Stimulated activated naive CD8-positive, alpha-beta T cell treated with anti-CD3 and anti-CD28 coated beads, Interleukin-15, Interleukin-2, amounts not matched to agents 100 ng/mL and 50 ng/mL, for 24 hours (primary cell): ENCODE results near the gene CLCA4.

ENCODE experiments used
- H3K27ac Mint-ChIP-seq: one replicate; pipeline ENCODE4 v1.8.0; 2021; ENCODE audit warnings: mild to moderate bottlenecking, mixed read lengths
- H3K27me3 Mint-ChIP-seq: one replicate; pipeline ENCODE4 v1.8.0; 2021; ENCODE audit warnings: mixed read lengths
- H3K36me3 Mint-ChIP-seq: one replicate; pipeline ENCODE4 v1.8.0; 2021; ENCODE audit warnings: low read depth, mixed read lengths
- H3K4me1 Mint-ChIP-seq: one replicate; pipeline ENCODE4 v1.8.0; 2021; ENCODE audit warnings: low read depth, mixed read lengths
- H3K4me3 Mint-ChIP-seq: one replicate; pipeline ENCODE4 v1.8.0; 2021; ENCODE audit warnings: mild to moderate bottlenecking, mixed read lengths
- H3K9me3 Mint-ChIP-seq: one replicate; pipeline ENCODE4 v1.8.0; 2021; ENCODE audit warnings: mixed read lengths

CLCA4 gene

DNA sequence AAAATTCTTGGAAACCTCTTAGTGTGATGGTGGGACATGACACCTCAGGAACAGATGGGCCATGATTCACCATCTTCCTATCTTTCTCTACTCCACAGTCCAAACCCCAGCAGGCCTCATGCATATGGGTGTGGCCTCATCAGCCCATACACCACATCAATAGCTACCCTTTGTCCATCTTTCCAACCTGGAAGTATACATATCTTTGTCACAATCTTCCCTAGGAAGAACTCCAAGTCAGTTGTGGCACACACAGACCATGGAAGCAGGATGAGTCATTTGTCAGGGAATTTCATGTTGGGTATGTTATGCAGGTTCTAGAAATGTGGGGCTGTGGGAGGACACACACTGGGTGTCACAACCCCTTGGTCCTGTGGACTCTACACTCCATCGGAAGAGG is 30.5 kb upstream of the CLCA4 start:
- H3K4me1 Mint-ChIP-seq: no peaks in the 10 kb centered on the region
- H3K27ac Mint-ChIP-seq: no peak overlapping the region
- no peak overlapping the region for H3K4me3 Mint-ChIP-seq
- H3K27me3 Mint-ChIP-seq: no peaks in the 10 kb centered on the region
- no peaks in the 10 kb centered on the region for H3K36me3 Mint-ChIP-seq
- no peaks in the 10 kb centered on the region for H3K9me3 Mint-ChIP-seq

DNA sequence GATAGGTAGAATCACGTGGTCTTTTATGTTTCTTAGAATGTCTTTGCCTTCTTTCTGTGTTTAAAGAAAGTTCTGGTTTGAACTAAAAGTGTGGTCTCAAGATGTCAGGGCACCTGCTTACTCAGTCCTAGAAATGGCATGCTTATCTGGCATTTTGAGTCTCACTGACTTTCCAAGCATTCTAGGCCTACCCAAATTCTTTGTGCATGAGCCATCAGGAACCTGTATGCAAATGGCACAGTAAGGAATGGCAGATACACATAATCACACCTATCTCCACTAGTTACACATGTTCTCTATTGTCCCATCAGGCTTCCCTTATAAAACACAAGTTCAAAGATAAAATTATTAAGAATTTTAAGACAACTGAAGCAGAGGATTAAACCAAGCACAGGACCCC is 29.5 kb upstream of the CLCA4 start:
- Mint-ChIP-seq H3K27me3 (no peaks in the 10 kb centered on the region), H3K27ac (no peak overlapping the region), H3K4me1 (no peaks in the 10 kb centered on the region), H3K36me3 (no peaks in the 10 kb centered on the region), H3K9me3 (no peaks in the 10 kb centered on the region), H3K4me3 (no peak overlapping the region)

DNA sequence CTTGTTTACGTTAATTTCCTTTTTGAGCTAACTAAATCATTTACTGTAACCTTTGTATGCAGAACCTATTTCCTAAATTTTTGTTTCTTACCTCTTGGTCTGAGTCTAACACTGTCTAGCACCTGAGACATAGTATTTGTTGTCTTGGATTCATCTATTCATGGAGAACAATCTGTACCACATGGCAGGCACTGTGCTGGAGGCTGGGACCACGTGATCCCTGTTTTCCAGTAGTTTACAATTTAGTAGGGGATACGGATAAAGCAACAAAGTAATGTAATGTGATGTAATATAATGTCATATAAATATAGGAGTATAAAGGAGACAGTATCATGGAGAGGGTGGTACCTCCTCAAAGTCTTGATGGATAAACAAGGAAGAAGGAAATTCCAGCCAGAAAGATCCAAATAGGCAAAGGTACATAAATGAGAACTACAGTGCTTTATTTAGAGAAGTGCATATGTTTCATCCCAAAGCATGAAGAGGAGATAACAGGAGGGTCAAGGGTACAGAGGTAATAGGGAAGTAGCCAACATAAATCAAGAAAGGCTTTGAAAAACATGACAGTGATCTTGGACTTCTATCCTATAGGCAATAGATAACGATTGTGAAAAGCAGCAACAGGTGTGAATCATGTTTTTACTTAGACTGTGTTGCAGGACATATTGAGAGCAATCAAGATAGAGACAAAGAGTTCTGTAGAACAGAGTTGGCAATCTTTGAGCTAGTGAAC is 25.9 kb upstream of the CLCA4 start:
- no peak overlapping the region for H3K27ac Mint-ChIP-seq
- no peaks in the 10 kb centered on the region for H3K36me3 Mint-ChIP-seq
- H3K9me3 Mint-ChIP-seq: no peaks in the 10 kb centered on the region
- H3K27me3 Mint-ChIP-seq: no peaks in the 10 kb centered on the region
- H3K4me3 Mint-ChIP-seq: no peak overlapping the region
- H3K4me1 Mint-ChIP-seq: no peaks in the 10 kb centered on the region

DNA sequence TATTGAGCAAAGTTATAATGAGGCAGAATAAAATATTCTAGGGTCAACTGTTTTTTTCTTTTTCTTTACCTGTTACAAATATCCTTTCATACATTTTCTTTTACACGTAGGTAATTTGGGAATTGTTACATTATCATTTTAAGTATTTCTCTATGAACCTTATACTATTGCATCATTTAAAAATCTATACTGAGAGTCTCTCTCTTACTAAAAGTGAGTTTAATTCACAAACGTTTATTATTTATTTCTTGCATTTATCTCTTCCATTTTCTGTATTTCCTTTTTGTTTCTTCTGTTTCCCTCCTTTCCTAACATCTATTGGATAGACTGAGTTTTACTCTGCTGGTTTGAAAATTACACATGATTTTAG is 25.4 kb upstream of the CLCA4 start:
- Mint-ChIP-seq H3K27ac (no peak overlapping the region), H3K4me3 (no peak overlapping the region), H3K27me3 (no peaks in the 10 kb centered on the region), H3K9me3 (no peaks in the 10 kb centered on the region), H3K36me3 (no peaks in the 10 kb centered on the region), H3K4me1 (no peaks in the 10 kb centered on the region)

DNA sequence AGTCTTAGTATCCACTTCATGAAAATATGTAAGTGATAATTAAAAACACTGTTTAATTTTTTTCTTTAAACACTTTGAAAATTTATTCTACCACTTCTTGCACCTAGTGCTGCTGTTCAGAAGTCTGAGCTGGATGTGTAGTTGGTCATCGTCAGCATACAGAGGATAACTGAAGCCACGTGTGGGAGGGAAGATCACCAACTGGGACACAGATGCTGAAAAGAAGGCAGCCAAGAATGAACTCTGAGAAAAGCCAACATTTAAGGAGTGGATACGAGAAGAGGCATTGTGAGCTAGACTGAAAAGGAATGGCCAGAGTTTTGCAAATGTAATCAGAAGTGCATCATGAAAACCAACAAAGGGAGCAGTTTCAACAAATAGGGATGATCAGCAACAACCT is 24.6 kb upstream of the CLCA4 start:
- H3K36me3 Mint-ChIP-seq: no peaks in the 10 kb centered on the region
- no peaks in the 10 kb centered on the region for H3K4me1 Mint-ChIP-seq
- no peak overlapping the region for H3K27ac Mint-ChIP-seq
- no peaks in the 10 kb centered on the region for H3K9me3 Mint-ChIP-seq
- no peak overlapping the region for H3K4me3 Mint-ChIP-seq
- no peaks in the 10 kb centered on the region for H3K27me3 Mint-ChIP-seq

DNA sequence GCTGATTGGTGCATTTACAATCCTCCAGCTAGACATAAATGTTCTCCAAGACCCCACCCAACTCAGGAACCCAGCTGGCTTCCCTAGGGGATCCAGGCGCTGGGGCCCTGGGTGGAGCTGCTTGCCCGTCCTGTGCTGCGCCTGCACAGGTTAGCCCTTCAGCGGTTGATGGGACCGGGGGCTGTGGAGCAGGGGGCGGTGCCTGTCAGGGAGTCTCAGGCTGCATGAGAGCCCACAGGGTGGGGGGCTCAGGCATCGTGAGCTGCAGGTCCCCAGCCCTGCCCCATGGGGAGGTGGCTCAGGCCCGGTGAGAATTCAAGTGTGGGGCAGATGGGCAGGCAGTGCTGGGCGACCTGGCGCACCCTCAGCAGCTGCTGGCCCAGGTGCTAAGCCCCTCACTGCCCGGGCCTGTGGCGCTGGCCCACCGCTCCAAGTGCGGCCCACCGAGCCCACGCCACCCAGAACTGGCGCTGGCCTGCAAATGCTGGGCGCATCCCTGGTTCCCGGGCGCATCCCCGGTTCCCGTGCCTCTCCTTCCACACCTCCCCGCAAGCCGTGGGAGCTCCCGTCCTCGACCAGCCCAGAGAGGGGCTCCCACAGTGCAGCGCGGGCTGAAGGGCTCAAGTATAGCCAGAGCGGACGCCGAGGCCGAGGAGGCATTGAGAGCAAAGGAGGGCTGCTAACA is 23.1 kb upstream of the CLCA4 start:
- H3K36me3 Mint-ChIP-seq: no peaks in the 10 kb centered on the region
- H3K4me1 Mint-ChIP-seq: no peaks in the 10 kb centered on the region
- no peak overlapping the region for H3K27ac Mint-ChIP-seq
- no peak overlapping the region for H3K4me3 Mint-ChIP-seq
- H3K27me3 Mint-ChIP-seq: no peaks in the 10 kb centered on the region
- H3K9me3 Mint-ChIP-seq: no peaks in the 10 kb centered on the region

DNA sequence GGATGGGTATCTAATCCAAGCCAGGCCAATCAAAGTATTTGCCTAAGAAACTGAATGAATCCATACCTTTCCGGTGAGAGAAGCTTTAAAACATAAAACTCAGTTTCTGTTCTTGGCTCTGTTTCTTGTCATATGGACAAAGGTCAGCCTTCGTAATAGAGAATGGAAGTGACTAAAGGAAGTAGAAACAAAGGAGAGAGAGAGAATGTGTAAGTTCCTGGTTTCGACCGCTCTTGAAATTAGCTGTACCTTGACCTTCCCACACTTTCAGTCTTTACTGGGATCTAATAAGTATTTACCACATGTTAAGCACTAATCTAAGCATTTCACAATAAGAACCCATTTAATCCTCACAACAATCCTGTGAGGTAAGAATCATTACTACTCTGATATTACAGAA is 19.6 kb upstream of the CLCA4 start:
- H3K36me3 Mint-ChIP-seq: no peaks in the 10 kb centered on the region
- no peak overlapping the region for H3K27ac Mint-ChIP-seq
- no peaks in the 10 kb centered on the region for H3K9me3 Mint-ChIP-seq
- H3K4me3 Mint-ChIP-seq: no peak overlapping the region
- no peaks in the 10 kb centered on the region for H3K27me3 Mint-ChIP-seq
- H3K4me1 Mint-ChIP-seq: no peaks in the 10 kb centered on the region

DNA sequence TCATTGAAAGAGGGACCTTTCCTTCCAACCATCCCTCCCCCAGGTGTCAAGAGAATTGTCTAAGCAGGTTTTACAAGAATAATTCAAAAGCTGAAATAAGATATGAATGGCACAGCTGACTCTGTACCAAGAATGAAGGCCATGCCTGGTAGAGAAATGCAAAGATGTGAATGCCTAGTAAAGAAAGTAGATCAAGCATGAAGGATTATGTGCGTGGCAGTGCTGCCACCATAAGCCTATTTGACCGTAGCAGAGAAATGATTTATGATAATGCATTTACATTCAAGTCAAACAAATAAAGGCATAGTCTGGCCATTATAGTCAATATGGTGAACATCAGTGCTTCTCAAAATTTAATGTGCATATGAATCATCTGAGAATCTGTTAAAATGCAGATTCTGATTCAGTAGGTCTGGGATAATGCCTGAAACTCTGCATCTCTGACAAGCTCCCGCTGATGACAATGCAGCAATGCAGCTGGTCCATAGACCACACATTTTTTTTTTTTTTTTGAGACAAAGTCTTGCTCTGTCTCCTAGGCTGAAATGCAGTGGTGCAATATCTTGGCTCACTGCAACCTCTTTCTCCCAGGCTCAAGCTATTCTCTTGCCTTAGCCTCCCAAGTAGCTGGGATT is 16.6 kb upstream of the CLCA4 start:
- Mint-ChIP-seq H3K27me3 (peaks cover 11% of the 10 kb centered on the region), H3K9me3 (no peaks in the 10 kb centered on the region), H3K27ac (no peak overlapping the region), H3K36me3 (no peaks in the 10 kb centered on the region), H3K4me3 (no peak overlapping the region), H3K4me1 (no peaks in the 10 kb centered on the region)

DNA sequence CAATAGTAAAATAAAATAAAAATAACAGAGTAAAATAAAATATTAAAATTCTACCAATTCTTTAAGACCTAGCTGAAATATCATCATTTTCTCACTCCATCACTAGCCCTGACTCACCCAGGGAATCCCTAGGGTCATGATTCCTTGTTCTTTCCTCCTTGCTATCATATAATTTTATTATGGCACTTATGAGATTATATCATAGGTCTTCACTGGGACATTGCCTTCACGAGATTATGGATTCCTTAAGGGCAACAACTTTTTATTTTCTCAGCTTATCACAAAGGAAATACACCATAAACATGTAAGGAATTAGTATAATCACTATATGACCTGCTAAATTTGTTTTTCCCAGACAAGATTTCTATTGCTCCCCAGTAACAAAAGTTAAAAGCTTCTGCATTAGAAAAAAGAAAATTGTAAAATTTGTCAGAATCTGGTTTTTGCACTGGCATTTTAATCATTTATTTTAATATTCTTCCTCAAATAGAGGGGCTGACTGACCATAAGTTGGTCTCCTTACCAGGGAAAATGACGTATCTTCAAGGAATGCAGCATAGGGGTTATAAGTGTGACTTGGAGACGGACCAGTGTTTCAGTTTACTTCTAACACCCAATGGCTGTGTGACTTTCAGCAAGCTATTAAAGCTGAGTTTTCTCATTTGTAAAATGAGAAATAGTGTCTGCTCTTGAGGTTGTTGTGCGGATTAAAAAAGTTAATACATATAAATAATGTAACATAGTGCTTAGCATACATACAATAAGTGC is 8.8 kb upstream of the CLCA4 start:
- H3K27ac Mint-ChIP-seq: no peak overlapping the region
- H3K27me3 Mint-ChIP-seq: peaks cover 38% of the 10 kb centered on the region
- H3K36me3 Mint-ChIP-seq: no peaks in the 10 kb centered on the region
- no peak overlapping the region for H3K4me3 Mint-ChIP-seq
- no peaks in the 10 kb centered on the region for H3K4me1 Mint-ChIP-seq
- H3K9me3 Mint-ChIP-seq: no peaks in the 10 kb centered on the region

DNA sequence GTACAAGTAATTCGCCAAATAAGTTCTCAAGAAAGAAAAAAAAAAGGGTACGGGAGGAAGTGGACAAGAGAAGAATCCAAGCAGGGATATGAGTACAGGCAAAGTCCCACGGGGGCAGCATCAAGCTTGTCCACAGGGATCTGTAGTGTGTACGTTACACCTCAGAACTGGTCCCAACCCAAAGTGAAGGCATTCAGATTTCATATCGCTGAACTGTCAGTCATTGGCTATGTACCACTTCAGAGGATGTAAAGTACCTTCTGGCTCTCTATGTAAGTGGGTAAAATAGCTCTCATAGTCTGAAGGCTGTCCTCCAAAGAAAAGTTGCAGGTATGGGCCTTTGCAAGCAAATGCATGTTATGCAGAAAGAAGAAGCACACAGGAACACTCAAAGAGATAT is 8.1 kb upstream of the CLCA4 start:
- H3K9me3 Mint-ChIP-seq: no peaks in the 10 kb centered on the region
- no peak overlapping the region for H3K27ac Mint-ChIP-seq
- H3K4me1 Mint-ChIP-seq: no peaks in the 10 kb centered on the region
- H3K4me3 Mint-ChIP-seq: no peak overlapping the region
- peaks cover 39% of the 10 kb centered on the region for H3K27me3 Mint-ChIP-seq
- H3K36me3 Mint-ChIP-seq: no peaks in the 10 kb centered on the region

DNA sequence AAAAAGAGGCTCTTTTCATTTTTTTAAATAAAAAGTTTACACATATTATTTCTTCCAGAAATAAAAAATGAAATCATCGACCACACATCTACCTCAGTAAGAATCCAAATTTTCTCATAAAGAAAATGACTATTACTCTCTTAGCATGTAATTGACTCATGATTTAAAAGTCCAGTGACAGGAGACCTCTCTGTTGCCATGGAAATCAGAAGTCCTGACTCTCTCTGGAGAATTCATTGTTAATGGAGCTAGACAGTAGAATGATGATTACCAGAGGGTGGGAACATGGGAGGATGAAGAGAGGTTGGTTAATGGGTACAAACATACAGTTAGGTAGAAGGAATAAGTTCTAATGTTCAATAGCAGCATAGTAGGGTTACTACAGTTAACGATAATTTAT is 5.0 kb upstream of the CLCA4 start:
- Mint-ChIP-seq H3K4me1 (no peaks in the 10 kb centered on the region), H3K27me3 (peaks cover 33% of the 10 kb centered on the region), H3K27ac (no peak overlapping the region), H3K4me3 (no peak overlapping the region), H3K9me3 (no peaks in the 10 kb centered on the region), H3K36me3 (no peaks in the 10 kb centered on the region)

DNA sequence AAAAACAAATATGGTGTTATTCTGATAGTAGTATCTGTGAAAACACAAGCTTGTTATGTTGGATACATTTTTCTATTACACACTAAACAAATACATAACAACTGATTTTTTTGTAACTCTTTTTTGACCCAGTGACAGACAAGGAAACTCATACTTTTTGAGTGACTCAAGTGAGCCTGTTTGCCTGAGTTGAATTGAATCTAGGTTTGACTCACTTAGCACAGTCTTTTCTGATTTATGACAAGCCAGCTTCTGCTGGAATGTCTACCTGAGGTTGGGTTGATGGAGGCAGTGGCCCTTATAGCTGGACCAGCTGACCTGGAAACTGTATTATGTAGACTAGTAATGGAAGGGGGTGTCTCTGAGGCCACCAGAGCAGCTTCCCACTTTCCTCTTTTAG is 4.2 kb upstream of the CLCA4 start:
- no peaks in the 10 kb centered on the region for H3K4me1 Mint-ChIP-seq
- H3K4me3 Mint-ChIP-seq: no peak overlapping the region
- H3K36me3 Mint-ChIP-seq: no peaks in the 10 kb centered on the region
- H3K9me3 Mint-ChIP-seq: no peaks in the 10 kb centered on the region
- H3K27ac Mint-ChIP-seq: no peak overlapping the region
- H3K27me3 Mint-ChIP-seq: peaks cover 33% of the 10 kb centered on the region

DNA sequence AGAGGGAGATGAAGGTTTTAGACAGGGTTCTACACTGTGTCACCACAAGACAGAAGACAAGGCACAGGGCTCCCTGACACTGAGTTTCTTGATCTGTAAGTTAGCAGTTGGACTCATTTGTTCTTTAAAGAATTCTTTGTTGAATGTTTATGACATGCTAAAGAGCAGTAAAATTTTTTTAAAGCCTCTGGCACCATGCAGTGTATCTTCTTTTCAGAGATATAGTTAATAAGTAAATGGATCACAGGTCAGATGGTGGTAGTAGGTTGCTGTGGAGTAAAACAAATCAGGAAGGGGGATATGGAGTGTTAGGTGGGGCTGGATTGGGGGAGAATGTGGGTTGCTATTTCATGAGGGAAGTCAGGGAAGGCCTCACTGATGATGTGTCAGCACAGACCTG is 2.0 kb downstream of the CLCA4 start:
- Mint-ChIP-seq H3K4me1 (no peaks in the 10 kb centered on the region), H3K27ac (no peak overlapping the region), H3K36me3 (no peaks in the 10 kb centered on the region), H3K4me3 (no peak overlapping the region), H3K9me3 (no peaks in the 10 kb centered on the region), H3K27me3 (peaks cover 8% of the 10 kb centered on the region)

DNA sequence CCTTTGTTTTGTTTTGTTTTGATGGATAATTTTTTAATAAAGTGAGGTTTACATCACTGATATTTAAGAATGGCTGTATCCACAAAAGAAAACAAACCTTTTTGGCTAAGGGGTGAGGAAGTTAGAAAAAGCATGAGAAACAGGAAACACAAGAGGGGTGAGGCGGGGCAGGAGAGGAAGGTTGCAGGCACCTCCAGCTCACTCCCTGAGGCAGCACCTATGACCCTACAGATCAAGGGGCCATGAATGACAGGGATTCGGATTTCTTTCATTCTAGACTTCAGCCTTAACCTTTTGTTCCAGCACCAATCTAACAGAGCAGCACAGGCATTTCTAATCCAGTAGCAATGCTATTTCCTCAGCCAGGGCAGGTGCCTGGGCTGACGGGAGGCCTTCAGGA is 4.4 kb downstream of the CLCA4 start:
- Mint-ChIP-seq H3K36me3 (no peaks in the 10 kb centered on the region), H3K27me3 (no peaks in the 10 kb centered on the region), H3K4me3 (no peak overlapping the region), H3K27ac (no peak overlapping the region), H3K9me3 (peaks cover 10% of the 10 kb centered on the region), H3K4me1 (no peaks in the 10 kb centered on the region)

DNA sequence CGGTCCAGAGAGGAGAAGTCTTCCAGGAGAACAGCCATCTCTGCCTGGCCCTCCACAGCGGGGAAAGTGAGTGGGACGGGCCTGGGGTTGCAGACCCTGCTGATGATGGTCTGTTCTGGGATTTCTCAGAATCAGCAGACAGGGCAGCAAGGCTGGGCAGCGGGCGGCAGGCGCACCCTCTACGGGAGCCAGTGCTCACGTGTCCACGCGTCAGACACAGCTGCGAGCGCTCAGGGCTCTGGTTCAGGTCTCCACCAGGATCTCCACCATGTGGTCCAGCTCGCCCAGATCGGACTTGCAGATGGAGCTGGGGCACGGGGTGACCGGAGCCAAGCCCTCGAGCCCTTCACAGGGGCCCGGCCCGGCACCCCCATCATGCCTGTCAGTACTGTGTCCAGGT is 5.5 kb downstream of the CLCA4 start:
- H3K4me3 Mint-ChIP-seq: no peak overlapping the region

More for the DNA sequence above, 5.5 kb downstream of the CLCA4 start:
- Mint-ChIP-seq H3K27ac (no peak overlapping the region), H3K27me3 (peaks cover 3% of the 10 kb centered on the region), H3K9me3 (peaks cover 10% of the 10 kb centered on the region), H3K4me1 (no peaks in the 10 kb centered on the region), H3K36me3 (no peaks in the 10 kb centered on the region)
